ENCODE results near the gene PRPSAP2.
"Not testable (repeated sequence)": the region's sequence is repeated elsewhere in the genome, so short reads cannot be mapped to it uniquely, and the experiment has no call there.

The PRPSAP2 gene

GRCh38 chr17:18937981-18938691 is 80.2 kb downstream of the PRPSAP2 start:
- DNase-seq (ENCODE audit: low read depth in 2 of 3, low spot score in 2 of 3), result no peak

- no peak for DNase-seq (ENCODE audit: low read depth in 2 of 3, low spot score in 2 of 3)
These were observed 80.7 kb downstream of the PRPSAP2 start for GRCh38 chr17:18938692-18939023.

- DNase-seq (ENCODE audit: low read depth in 2 of 3, low spot score in 2 of 3), result no peak
These were observed 86.7 kb downstream of the PRPSAP2 start for GRCh38 chr17:18944646-18945045.

GRCh38 chr17:18946536-18946935 is 88.6 kb downstream of the PRPSAP2 start:
- DNase-seq (ENCODE audit: low read depth in 2 of 3, low spot score in 2 of 3), result no peak

- no peak for DNase-seq (ENCODE audit: low read depth in 2 of 3, low spot score in 2 of 3)
These were observed 89.9 kb downstream of the PRPSAP2 start for GRCh38 chr17:18947866-18948265.

GRCh38 chr17:18948476-18949006 is 90.6 kb downstream of the PRPSAP2 start:
- no peak for DNase-seq (ENCODE audit: low read depth in 2 of 3, low spot score in 2 of 3)

- no peak for DNase-seq (ENCODE audit: low read depth in 2 of 3, low spot score in 2 of 3)
These were observed 91.6 kb downstream of the PRPSAP2 start for GRCh38 chr17:18949566-18949965.

- no peak for DNase-seq (ENCODE audit: low read depth in 2 of 3, low spot score in 2 of 3)
These were observed 92.4 kb downstream of the PRPSAP2 start for GRCh38 chr17:18950346-18950745.

GRCh38 chr17:18950944-18951905 is 93.3 kb downstream of the PRPSAP2 start:
- no peak for DNase-seq (ENCODE audit: low read depth in 2 of 3, low spot score in 2 of 3)

GRCh38 chr17:18951941-18952842 is 94.3 kb downstream of the PRPSAP2 start, which contains the start of gene SLC5A10:
SLC5A10 (plus strand) TSS chr17:18952165; CDS start chr17:18952206, 41 bp downstream.
- no peak for DNase-seq (ENCODE audit: low read depth in 2 of 3, low spot score in 2 of 3)

GRCh38 chr17:18953231-18953728 is 95.3 kb downstream of the PRPSAP2 start:
- DNase-seq (ENCODE audit: low read depth in 2 of 3, low spot score in 2 of 3), result no peak

GRCh38 chr17:18954321-18954720 is 96.4 kb downstream of the PRPSAP2 start:
- no peak for DNase-seq (ENCODE audit: low read depth in 2 of 3, low spot score in 2 of 3)

- DNase-seq (ENCODE audit: low read depth in 2 of 3, low spot score in 2 of 3), result no peak
These were observed 97.1 kb downstream of the PRPSAP2 start for GRCh38 chr17:18955009-18955408.

- DNase-seq (ENCODE audit: low read depth in 2 of 3, low spot score in 2 of 3), result not testable (repeated sequence)
These were observed 98.1 kb downstream of the PRPSAP2 start for GRCh38 chr17:18956021-18956420.

- no peak for DNase-seq (ENCODE audit: low read depth in 2 of 3, low spot score in 2 of 3)
These were observed 98.7 kb downstream of the PRPSAP2 start for GRCh38 chr17:18956581-18956980.

GRCh38 chr17:18957831-18958230 is 99.9 kb downstream of the PRPSAP2 start:
- DNase-seq (ENCODE audit: low read depth in 2 of 3, low spot score in 2 of 3), result no peak

- no peak for DNase-seq (ENCODE audit: low read depth in 2 of 3, low spot score in 2 of 3)
These were observed 100.7 kb downstream of the PRPSAP2 start for GRCh38 chr17:18958611-18959010.

- DNase-seq (ENCODE audit: low read depth in 2 of 3, low spot score in 2 of 3), result no peak
These were observed 101.3 kb downstream of the PRPSAP2 start for GRCh38 chr17:18959071-18959844.

GRCh38 chr17:18959845-18960240 is 101.9 kb downstream of the PRPSAP2 start:
- DNase-seq (ENCODE audit: low read depth in 2 of 3, low spot score in 2 of 3), result no peak

GRCh38 chr17:18960241-18960665 is 102.3 kb downstream of the PRPSAP2 start:
- DNase-seq (ENCODE audit: low read depth in 2 of 3, low spot score in 2 of 3), result no peak
